Measurements from ENCODE around the gene LPAR1.
"Not testable (repeated sequence)": the region's sequence is repeated elsewhere in the genome, so short reads cannot be mapped to it uniquely, and the experiment has no call there.

LPAR1 gene

GRCh38 chr9:111038331-111039230 lies at the start of gene LPAR1:
Gene LPAR1 (minus strand): TSS chr9:111038470. CDS start chr9:110972117, 66,353 bp downstream.
- DNase-seq: peak; percentile 86

GRCh38 chr9:111078391-111079038 lies 40.2 kb upstream of the LPAR1 start:
- no peak for DNase-seq

GRCh38 chr9:111076519-111076918 lies 38.2 kb upstream of the LPAR1 start:
- no peak for DNase-seq

- no peak for DNase-seq
Observed at GRCh38 chr9:111076042-111076441, 37.8 kb upstream of the LPAR1 start.

GRCh38 chr9:111074395-111074794 lies 36.1 kb upstream of the LPAR1 start:
- no peak for DNase-seq

- DNase-seq: no peak
Observed at GRCh38 chr9:111069183-111069582, 30.9 kb upstream of the LPAR1 start.

GRCh38 chr9:111068771-111069170 lies 30.5 kb upstream of the LPAR1 start:
- peak; percentile 31 for DNase-seq

- no peak for DNase-seq
Observed at GRCh38 chr9:111068383-111068730, 30.1 kb upstream of the LPAR1 start.

- DNase-seq: peak; percentile 67
Observed at GRCh38 chr9:111066468-111066867, 28.2 kb upstream of the LPAR1 start.

- no peak for DNase-seq
Observed at GRCh38 chr9:111065414-111065813, 27.1 kb upstream of the LPAR1 start.

GRCh38 chr9:111064160-111064837 lies 26.0 kb upstream of the LPAR1 start:
- DNase-seq: no peak

- no peak for DNase-seq
Observed at GRCh38 chr9:111063332-111063731, 25.1 kb upstream of the LPAR1 start.

GRCh38 chr9:111058166-111058565 lies 19.9 kb upstream of the LPAR1 start:
- DNase-seq: no peak

GRCh38 chr9:111056538-111056937 lies 18.3 kb upstream of the LPAR1 start:
- DNase-seq: peak; percentile 62

GRCh38 chr9:111052791-111053190 lies 14.5 kb upstream of the LPAR1 start:
- no peak for DNase-seq

- DNase-seq: no peak
Observed at GRCh38 chr9:111051400-111051799, 13.1 kb upstream of the LPAR1 start.

GRCh38 chr9:111050819-111051218 lies 12.5 kb upstream of the LPAR1 start:
- no peak for DNase-seq

- not testable (repeated sequence) for DNase-seq
Observed at GRCh38 chr9:111047287-111047686, 9.0 kb upstream of the LPAR1 start.

GRCh38 chr9:111041902-111042301 lies 3.6 kb upstream of the LPAR1 start:
- DNase-seq: no peak

GRCh38 chr9:111040494-111040893 lies 2.2 kb upstream of the LPAR1 start:
- no peak for DNase-seq

- no peak for DNase-seq
Observed at GRCh38 chr9:111039231-111039906, 1.1 kb upstream of the LPAR1 start.

GRCh38 chr9:111037708-111038330 lies 451 bp downstream of the LPAR1 start:
- DNase-seq: peak; percentile 82

- DNase-seq: peak; percentile 76
Observed at GRCh38 chr9:111037356-111037707, 938 bp downstream of the LPAR1 start.

Data from eye (tissue), 1 donor.